ENCODE measurements around the gene EIF4H.
"Not testable (repeated sequence)": the region's sequence is repeated elsewhere in the genome, so short reads cannot be mapped to it uniquely, and the experiment has no call there.

Gene EIF4H

DNA sequence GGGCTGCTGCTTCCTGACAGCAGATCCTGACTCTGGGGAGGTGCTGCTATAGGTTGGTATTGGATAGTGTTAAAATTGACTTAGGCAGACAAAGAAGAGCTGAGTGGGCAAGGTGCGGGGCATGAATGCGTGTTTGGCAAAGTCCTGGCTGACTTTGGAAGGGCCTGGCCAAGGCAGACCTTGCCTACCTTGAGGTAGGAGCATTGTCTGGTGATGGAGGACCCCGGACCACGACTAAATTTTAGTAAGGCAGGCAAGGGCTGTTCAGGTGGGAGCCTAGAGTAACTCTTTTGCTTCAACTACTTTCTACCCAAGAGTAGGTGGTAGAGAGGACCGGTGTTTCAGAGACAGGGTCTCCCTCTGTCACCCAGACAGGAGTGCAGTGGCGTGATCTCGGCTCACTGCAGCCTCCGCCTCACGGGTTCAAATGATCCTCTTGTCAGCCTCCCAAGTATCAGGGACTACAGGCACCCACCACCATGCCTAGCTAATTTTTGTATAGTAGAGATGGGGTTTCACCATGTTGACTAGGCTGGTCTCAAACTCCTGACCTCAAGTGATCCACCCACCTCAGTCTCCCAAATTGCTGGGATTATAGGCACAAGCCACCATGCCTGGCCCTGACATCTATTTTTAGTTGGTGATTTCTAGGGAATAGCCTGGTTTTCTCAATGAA is 23.4 kb downstream of the EIF4H start:
- no peak for DNase-seq (ENCODE audit: low read depth in 1 of 2, low spot score in 1 of 2)

DNA sequence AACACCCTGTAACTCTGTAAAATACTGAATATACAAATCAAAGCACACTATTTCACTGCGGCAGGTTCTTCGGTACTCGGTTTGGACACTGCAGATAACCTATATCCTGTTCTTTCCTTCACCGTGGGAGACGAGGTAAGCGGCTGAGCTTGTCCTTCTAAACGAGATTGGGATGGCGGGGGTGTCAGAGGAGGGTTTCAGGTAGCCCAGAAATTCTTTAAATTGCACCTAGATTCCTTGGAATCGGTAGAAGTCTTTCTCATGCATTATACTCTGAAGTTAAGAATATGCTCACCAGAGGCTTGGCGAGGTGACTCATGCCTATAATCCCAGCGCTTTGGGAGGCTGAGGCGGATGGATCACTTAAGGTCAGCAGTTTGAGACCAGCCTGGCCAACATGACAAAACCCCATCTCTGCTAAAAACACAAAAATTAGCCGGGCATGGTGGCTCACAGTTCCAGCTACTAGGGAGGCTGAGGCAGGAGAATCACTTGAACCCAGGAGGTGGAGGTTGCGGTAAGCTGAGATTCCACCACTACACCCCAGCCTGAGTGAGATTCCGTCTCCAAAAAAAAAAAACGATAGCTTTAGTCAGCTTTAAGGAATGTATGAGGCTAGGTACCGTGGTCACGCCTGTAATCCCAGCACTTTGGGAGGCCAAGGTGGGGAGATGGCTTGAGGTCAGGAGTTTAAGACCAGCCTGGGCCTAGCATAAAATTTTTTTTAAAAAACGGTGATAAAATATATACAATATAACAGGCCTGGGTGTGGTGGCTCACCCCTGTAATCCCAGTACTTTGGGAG is 25.6 kb downstream of the EIF4H start:
- DNase-seq (ENCODE audit: low read depth in 1 of 2, low spot score in 1 of 2) = no peak

DNA sequence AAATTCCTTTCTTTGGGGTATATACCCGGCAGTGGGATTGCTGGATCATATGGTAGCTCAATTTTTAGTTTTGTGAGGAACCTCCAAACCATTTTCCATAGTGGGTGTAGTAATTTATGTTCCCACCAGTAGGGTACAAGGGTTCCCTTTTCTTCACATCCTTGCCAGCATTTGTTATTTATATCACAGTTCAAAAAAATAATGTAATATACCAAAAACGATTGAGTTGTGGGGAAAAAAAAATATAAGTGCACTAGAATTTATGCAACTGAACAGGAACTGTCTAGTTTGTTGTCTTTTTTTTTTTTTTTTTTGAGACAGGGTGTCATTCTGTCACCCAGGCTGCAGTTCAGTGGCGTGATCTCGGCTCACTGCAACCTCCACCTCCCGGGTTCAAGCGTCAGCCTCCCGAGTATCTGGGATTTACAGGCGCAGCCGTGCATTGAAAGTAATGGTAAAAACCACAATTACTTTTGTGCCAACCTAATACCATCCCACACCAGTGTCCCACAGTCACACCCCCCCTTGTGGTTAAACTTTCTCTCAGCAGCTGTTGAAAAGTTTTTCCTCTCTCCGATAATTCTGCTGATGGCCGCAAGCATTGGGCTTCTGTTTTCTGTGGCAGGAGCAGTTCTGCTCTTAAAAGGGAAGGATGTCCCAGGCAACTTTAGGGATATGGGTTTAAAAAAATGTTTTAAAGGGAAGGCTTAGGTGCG is 28.8 kb downstream of the EIF4H start:
- DNase-seq (ENCODE audit: low read depth in 1 of 2, low spot score in 1 of 2) = no peak

DNA sequence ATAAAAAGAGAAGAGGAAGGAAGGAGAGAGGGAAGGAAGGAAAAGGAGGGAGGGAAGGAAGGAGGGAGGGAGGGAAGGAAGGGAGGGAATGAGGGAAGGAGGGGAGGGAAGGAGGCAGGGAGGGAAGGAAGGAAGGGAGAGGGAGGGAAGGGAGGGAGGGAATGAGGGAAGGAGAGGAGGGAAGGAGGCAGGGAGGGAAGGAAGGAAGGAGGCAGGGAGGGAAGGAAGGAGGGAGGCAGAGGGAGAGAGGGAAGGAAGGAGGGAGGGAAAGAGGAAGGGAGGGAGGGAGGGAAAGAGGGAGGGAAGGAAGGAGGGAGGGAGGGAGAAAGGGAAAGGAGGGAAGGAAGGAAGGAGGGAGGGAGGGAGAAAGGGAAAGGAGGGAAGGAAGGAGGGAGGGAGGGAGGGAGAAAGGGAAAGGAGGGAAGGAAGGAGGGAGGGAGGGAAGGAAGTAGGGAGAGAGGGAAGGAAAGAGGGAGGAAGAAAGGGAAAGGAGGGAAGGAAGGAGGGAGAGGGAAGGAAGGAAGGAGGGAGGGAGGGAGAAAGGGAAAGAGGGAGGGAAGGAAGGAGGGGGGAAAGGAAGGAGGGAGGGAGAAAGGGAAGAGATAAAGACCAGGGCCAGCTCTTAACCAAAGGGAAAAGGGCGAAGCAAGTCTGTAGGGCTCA is 29.9 kb downstream of the EIF4H start:
- no peak for DNase-seq (ENCODE audit: low read depth in 1 of 2, low spot score in 1 of 2)

DNA sequence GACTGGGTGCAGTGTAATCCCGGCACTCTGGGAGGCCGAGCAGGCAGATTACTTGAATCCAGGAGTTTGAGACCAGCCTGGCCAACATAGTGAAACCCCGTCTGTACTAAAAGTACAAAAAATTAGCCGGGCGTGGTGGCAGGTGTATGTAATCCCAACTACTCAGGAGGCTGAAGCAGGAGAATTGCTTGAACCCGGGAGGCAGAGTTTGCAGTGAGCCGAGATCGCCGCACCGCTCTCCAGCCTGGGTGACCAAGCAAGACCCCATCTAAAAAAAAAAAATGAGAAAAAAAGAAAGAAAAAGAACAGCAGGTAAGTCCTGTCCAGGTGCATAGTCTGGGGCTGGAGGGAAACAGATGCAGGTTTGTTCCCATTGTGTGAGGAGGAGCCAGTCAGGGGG is 31.9 kb downstream of the EIF4H start:
- DNase-seq (ENCODE audit: low read depth in 1 of 2, low spot score in 1 of 2) = not testable (repeated sequence)

DNA sequence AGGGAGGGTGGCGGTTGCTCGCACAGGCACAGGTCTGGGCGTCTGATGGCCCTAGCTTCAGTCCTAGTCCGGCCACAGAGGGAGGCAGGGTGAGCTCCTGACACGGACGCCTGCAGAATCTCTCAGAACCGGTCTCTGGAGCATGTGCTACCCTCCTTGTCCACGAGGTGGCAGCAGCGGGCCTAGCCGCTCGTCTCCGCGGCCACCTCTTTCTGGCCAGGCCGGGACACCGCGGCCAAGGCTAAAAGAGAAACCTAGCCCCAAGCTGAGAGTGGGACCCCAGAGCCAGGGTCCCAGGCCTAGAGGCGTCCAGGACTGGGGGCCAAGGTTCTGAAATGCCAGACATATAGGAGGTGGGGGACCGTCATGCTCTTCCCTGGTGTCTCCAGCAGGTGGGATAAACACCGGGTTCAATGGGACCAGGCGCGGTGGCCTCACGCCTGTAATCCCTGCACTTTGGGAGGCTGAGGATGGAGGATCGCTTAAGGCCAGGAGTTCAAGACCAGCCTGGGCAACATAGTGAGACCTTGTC is 32.5 kb downstream of the EIF4H start:
- DNase-seq (ENCODE audit: low read depth in 1 of 2, low spot score in 1 of 2) = peak; percentile 55 to 69

DNA sequence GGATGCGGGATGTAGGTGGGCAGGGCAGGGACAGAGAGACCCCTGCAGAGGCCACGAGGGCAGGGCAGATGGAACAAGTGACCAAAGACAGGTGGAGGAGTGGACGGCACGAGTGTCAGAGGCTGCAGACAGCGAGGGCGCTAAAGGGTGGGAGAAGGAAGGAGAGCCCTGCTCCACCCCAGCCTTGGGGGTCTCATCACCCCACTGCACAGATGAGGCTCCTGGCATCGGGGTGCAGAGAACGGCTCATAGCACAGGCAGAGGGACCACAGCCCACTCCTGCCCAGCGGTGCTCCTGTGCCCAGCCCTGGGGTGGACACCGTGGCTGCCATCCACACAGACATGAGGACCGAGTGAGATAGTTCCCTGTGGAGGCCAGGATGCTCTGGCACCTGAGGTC is 33.4 kb downstream of the EIF4H start:
- no peak for DNase-seq (ENCODE audit: low read depth in 1 of 2, low spot score in 1 of 2)

DNA sequence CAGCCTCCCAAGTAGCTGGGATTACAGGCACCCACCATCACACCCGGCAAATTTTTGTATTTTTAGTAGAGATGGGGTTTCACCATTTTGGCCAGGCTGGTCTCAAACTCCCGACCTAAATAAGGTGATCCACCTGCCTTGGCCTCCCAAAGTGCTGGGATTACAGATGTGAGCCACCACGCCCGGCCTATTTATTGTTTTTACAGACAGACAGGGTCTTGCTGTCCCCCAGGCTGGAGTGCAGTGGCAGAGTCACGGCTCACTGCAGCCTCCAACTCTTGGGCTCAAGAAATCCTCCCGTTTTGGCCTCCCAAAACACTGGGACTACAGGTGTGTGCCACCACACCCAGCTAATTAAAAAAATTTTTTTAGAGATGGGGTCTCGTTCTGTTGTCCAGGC is 34.1 kb downstream of the EIF4H start:
- not testable (repeated sequence) for DNase-seq (ENCODE audit: low read depth in 1 of 2, low spot score in 1 of 2)

DNA sequence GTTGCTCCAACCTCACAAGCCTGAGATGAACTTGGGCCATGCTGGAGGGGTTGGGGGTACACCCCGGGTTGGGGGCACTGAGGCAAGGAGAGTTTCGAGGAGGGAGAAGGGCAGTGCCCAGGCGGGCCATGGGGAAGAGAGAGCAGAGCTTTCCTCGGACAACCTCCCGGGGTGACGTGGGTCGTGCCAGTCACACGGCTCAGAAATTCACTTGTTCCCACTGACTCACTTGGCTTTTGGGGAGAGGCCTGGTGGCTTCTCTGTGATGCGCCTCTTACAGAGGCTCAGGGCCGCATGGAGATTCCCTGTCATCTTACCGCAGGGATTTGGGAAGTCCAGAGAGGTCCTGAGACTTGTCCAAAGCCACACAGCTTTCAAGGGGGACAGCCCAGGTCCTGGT is 38.5 kb downstream of the EIF4H start:
- DNase-seq (ENCODE audit: low read depth in 1 of 2, low spot score in 1 of 2) = no peak

DNA sequence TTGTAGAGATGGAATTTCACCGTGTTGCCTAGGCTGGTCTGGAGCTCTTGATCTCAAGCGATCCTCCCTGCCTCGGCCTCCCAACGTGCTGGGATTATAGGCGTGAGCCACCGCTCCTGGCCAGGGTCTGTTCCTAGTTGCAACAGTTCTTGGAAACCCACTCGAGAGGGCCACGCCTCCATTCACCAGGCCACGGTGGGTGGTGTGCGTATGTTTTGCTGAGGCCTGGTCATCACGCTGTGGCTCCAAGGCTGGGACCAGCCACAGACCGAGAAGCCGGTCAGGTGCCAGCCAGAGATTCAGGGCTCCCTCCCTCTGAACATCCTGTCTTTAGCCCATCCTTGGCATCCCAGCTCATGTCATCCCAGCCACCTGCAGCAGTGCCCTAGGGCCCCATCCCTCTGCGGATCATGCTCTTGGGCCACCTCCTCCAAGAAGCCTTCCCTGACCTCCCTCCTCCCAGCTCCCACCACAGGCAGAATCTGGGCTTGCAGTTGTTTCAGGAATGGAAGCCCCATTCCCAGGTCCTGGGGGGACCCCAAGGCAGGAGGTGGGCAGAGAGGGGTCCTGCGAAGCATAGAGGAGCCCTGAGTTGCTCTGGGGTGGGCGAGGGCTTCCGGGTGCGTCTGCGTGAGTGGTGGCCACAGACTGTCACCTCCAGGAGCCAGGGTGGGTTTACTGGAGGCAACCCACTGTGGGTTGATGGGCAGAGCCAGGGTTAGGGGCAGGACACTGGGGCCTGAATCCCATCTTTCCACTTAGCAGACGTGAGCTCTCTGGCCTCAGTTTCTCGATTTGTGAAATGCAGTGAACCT is 40.9 kb downstream of the EIF4H start:
- no peak for DNase-seq (ENCODE audit: low read depth in 1 of 2, low spot score in 1 of 2)

DNA sequence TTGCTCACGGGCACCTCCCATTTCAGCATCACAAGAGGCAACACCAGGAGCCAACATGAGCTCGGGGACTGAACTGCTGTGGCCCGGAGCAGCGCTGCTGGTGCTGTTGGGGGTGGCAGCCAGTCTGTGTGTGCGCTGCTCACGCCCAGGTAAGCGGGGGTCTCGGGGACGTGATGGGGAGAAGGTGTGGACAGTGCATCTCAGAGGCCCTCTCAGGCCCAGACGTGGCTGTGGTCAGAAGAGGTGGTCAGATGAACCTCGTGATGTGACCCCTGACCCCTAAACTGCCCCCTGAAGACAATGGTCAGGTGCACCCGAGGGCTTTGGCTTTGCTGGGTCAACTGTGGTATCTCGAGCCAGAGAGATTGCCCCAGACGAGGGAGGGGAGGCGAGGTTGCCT is 41.8 kb downstream of the EIF4H start:
- no peak for DNase-seq (ENCODE audit: low read depth in 1 of 2, low spot score in 1 of 2)

DNA sequence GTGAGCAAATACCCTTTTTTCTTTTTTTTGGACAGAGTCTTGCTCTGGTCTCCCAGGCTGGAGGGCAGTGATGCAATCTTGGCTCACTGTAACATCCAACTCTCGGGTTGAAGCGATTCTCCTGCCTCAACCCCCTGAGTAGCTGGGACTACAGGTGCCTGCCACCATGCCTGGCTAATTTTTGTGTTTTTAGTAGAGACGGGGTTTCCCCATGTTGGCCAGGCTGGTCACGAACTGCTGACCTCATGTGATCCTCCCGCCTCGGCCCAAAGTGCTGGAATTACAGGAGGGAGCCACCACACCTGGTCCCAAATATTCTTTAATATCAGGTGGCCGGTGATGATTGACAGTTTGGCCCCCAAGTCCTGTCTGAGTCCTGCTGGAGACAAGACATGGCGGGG is 42.2 kb downstream of the EIF4H start:
- DNase-seq (ENCODE audit: low read depth in 1 of 2, low spot score in 1 of 2) = no peak

DNA sequence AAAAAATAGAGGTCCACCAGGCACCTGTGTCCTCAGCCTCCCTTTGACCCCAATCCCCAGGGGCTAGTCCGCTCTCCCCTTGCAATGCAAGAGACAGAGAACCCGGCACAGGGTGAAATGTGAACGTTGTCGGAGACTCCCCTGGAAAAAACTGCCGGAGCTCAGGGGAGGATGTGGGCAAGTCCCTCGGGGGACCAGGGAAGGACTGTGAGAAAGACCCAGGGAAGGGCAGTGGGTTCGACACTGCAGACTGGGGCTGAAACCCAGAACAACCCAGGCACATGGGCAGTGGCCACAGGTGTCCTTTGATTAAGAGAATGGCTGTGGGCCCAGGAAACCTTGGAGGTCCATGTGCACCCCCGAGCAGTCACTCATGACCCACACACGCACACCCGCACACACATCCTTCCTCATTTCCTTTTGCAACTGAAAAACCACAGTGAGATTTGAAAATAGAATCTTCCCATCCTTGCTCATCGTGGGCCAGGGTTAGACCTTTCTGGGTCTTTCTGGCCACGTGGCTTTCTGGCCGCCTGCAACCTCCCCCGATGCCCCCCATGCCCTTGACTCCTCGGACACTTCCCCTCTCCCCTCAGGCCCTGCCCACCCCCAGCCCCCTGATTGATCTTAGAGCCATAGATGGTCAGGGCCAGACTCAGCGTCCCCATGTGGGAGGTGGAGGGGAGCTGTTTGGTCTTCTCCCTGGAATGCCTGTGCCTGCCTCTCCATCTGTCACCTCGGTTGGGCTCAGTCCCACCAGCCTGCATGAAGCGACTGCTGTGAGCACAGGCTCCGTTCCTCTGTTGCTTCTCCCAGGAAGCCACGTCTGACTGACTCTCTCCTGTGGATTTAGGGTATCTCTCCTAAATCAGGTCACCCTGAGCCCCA is 43.5 kb downstream of the EIF4H start:
- no peak for DNase-seq (ENCODE audit: low read depth in 1 of 2, low spot score in 1 of 2)

DNA sequence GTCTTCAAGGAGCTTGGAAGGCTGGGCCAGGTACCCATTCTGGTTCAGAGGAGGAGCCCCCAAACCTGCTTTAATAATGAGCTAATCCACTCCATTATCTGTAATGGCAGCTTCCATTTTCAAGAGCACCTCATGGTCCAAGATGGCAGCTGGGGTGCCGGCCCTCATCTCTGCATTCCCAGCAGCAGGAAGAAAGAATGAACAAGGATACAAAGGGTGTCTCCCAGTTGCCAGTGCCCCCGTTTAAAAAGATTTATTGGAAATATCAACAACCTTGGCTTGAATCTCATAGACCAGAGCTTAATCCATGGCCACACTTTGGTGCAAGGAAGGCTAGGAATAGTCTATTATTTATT is 44.2 kb downstream of the EIF4H start:
- no peak for DNase-seq (ENCODE audit: low read depth in 1 of 2, low spot score in 1 of 2)

DNA sequence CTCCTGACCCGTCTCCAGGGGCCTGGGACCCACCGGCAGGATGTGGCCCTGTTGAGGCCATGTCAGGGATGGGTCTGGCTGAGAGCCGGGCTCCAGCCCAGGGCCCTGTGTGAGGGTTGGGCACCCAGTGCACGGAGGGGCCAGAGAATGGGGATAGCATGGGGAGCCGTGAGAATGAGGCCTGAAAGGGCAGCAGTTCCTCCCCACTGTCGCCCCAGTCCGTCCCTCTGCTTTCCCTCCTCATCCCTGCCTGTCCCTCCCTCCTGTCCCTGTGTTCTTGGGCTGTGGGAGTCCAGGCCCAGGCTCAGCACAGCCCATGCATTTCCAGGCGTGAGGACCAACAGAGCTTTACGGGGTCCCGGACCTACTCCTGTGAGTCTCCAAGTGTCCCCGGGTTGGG is 45.3 kb downstream of the EIF4H start:
- DNase-seq (ENCODE audit: low read depth in 1 of 2, low spot score in 1 of 2) = no peak

DNA sequence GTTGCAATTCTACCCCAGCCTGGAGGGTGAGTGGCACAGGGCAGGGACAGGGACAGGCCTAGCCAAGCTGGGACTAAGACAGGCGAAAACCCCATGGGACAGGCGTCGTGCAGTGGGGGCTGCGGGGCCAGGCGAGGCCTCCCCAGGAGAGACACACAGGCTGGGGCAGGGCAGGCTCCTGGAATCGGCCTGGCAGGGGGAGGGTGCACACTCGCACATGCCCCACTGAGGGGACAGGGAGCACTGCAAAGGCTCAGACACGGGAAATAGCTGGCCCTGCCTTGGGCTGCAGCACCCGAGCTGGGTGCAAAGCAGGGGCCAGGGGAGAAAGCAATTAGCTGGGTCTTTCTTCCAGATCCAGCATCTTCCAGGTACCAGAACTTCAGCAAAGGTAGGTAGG is 46.1 kb downstream of the EIF4H start:
- no peak for DNase-seq (ENCODE audit: low read depth in 1 of 2, low spot score in 1 of 2)

DNA sequence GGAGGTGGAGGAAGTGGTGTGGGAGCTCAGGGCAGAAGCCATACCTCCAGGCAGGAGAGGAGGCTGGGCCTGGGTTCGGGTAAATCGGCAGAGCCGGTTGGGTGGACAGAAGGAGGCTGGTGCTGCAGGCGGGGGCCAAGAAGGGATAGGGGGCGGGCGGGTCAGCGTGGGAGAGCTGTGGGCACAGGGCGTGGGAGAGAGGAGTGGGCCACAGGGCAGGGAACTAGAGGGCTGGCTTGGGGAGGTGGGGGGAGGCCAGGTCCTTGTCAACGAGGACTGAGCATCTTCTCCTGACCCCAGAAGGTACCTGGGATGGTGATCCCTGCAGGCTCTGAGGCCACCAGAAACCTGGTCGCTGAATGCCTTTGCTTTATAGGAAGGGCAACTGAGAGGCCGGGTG is 47.6 kb downstream of the EIF4H start:
- no peak for DNase-seq (ENCODE audit: low read depth in 1 of 2, low spot score in 1 of 2)

DNA sequence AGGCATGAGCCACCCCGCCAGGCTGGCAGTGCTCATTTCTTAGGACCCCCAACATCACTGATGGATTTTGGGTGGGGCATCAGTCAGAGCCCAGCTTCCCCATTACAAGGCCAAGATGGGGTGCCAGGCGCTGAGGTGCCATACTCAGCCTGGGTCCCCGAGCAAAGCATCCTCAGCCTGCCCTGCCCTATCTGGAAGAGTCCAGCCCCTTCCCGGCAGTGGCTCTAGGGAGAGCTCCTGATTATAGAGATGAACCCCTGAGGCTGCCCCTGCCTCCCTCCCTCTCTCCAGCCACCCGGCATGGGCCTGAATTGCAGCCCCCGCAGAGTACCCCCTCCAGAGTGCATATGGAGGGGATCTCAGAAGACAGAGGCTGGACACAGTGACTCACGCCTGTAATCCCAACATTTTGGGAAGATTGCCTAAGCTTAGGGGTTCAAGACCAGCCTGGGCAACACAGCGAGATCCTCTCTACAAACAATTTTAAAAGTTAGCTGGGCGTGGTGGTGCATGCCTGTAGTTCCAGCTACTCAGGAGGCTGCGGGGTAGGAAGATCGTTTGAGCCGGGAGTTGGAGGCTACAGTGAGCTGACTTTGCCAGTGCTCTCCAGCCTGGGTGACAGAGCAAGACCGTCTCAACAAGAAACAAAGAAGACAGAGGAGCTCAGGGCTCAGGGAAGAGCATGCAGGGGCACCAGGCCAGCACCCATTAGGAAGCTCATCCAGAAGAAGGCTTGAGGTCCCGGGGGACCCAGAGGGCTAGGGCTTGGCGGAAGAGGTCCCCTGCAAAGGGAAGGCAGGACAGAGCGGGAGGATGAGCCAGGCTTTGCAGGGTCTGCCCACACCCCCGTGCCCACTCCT is 48.9 kb downstream of the EIF4H start:
- DNase-seq (ENCODE audit: low read depth in 1 of 2, low spot score in 1 of 2) = no peak
